Femur (tissue), 1 donor: ENCODE results near the gene PTGDR.

Experiments used
- DNase-seq: peaks from one replicate; pipeline ENCODE4 v3.0.0-alpha.2; 2017

Gene PTGDR

DNA sequence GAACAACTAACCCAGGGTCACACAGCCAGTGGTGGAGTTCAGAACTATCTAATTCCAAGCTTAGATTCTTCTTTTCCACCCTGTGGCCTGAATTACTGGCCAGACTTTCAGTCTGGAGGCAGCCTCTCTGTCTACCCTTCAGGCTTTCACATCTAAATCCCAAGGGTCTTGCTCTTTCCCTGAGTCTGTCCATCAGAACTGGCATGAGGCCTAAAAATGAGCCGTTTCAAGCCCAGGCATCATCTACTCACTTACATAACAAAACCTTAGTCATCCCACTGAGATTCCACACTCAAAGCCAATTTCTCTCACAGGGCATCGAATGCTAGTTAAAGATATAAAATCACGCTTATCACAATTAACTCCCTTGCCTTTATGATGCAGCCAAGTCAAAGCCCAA, 1.3 kb upstream of the PTGDR start:
- no peak for DNase-seq

DNA sequence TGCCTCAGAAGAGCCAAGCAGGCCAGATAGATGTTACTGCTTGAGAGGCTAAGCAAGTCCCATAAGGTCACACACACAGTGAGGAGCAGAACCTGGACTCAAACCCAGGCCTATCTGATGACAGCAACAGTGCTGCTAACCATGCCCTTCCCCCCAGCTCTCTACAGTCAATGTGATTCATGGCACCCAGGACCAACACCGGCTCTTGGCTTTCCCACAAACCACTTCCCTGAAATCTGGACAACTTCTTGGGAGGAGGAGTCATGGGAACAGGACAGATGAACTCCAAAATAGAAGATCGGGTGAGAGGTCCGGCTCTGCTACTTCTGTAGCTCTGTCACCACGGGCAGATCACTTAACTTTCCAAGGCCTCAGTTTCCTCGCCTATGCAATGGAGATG, 716 bp upstream of the PTGDR start:
- DNase-seq: no peak

DNA sequence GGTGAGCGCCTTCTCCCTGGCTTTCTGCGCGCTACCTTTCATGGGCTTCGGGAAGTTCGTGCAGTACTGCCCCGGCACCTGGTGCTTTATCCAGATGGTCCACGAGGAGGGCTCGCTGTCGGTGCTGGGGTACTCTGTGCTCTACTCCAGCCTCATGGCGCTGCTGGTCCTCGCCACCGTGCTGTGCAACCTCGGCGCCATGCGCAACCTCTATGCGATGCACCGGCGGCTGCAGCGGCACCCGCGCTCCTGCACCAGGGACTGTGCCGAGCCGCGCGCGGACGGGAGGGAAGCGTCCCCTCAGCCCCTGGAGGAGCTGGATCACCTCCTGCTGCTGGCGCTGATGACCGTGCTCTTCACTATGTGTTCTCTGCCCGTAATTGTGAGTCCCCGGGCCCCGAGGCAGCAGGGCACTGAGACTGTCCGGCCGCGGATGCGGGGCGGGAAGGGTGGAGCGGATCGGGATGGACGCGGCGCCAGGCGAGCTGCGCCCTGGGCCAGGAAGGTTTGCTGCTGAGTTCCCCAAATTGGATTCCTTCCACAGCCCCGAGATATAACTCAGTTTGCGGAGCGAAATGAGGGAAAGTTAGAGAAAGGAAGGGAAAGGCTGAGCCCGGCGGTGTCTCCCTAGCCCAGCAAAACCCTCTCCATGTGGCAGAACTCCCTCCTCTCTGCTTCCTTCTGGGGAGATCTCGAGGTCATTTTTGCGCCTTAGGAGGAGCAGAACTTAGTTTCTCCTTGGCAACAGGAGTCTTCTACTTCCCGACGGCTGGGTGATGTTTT, 972 bp downstream of the PTGDR start:
- DNase-seq: no peak

DNA sequence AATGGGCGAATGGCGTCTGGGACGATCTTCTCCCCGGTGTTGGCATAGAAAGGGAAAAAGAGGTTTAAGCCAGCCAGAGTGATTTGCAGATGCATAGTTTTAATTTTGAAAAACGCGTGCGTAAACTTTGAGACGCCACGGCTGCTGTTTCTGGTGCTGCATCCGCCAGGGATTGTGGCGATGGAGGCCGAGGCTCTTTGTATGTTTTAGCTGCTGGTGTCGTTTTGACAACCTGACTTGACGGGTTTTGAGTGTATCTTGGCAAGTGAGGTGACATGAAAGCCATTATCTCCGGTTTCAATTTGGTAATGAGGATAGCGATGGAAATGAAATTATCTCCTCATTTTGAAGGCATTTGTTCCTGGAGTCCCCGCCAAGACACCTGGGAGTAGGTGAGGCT, 1.6 kb downstream of the PTGDR start:
- DNase-seq: no peak

DNA sequence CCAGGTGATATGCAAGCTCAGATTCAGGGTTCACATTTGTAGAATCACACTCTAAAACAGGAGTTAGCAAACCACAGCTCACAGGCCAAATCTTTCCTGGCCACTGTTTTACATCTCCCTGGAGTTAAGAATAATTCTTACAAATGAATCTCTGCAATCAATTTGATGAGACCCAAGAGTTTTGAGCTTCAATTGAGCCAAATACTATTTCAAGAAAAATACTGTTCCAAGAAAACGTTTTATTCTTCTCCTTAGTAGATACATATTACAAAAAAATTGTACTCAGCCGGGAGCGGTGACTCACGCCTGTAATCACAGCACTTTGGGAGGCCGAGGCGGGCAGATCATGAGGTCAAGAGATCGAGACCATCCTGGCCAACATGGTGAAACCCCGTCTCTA, 2.5 kb downstream of the PTGDR start:
- no peak for DNase-seq

DNA sequence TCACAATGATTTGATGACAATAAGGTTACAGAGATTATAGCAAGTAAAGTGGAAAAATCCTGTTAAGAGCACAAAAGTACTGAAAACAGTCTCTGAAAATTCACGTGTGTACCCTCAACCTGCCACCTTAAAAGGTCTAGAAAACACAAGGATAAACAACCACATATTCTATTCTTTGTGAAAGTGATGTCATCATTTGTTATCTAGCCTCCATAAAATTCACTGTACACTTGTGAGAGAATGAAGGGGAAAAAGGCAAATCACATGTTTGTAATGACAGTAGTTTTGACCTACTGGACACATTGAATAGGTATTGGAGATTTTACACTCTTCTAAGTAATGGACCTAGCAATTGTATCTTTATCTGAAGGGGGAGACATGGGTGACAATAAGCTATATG, 4.0 kb downstream of the PTGDR start:
- DNase-seq: no peak

DNA sequence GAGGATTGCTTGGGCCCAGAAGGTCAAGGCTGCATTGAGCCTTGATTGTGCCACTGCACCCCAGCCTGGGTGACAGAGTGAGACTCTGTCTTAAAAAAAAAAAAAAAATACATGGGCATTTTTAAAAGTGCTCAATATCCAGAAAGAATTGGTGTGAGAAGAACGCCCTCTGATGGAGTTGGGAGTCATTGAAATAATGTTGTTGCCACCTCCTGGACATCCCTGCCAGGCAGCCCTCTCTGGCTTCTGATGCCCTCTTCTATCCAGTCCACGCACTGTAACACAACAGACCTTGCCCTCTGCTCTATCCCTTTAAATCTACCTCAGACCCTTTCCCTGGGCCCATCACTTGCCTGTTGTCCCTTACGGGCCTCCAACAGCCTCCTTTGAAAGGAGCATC, 4.9 kb downstream of the PTGDR start:
- DNase-seq: no peak

DNA sequence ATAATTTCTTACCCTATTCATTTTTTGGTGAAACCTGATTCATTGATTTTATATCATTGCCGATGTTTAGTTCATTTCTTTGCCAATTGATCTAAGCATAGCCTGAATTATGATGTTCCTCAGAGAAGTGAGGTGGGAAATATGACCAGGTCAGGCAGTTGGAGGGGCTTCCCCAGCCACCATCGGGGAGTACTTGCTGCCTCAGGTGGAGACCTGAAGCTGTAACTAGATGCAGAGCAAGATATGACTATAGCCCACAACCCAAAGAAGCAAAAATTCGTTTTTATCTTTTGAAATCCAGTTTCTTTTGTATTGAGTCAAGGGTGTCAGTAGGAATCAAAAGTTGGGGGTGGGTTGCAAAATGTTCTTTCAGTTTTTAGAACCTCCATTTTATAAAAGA, 7.9 kb downstream of the PTGDR start:
- no peak for DNase-seq

DNA sequence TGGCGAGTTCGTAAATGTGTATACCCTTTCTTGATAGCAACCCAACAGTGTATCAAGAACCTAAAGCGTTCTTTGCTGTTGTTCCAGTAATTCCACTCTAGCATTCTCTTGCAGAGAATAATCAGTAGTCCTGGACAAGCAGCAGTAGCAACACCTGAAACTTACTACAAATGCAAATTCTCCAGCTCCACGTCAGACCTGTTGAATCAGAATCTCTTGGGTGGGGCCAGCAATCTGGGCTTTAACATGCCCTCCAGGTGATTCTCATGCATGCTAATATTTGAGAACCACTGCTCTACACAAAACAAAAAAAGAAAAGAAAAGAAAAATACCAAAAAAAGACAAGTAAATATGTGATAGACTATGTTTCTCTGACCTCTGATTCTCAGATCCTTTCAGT, 10.1 kb downstream of the PTGDR start:
- no peak for DNase-seq

DNA sequence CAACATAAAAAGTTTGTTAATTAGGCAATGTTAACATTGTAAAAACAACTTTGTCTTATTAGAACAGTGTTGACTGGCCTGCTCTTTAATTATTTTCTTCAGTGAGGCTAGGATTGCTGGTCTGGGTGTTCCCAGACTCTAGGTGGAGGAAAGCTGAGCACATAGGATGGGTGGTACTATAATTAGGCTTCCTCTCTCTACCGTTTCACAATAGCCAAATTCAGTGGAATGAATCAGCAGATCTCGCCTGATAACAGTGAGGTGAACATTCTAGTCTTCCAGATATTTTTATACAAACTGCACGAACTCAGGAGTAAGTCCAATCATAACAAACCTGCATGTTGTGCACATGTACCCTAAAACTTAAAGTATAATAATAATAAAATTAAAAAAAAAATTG, 11.9 kb downstream of the PTGDR start:
- no peak for DNase-seq

DNA sequence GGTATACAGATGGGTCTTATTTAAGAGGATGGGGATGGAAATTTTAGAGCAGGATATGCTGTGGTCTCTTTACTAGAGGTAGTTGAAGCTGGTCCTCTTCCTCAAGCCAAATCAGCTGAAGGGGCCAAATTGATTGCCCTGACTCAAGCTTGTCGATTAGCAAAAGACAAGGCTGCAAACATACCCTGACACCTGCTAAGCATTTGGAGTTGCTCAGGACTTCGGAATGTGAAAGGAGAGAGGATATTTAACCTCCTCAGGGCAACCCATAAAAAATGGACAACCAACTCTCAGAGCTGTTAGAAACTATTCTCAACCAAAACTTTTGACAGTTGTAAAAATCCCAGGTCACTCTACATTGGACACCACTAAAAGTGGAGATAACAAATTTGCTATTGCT, 15.6 kb downstream of the PTGDR start:
- no peak for DNase-seq

DNA sequence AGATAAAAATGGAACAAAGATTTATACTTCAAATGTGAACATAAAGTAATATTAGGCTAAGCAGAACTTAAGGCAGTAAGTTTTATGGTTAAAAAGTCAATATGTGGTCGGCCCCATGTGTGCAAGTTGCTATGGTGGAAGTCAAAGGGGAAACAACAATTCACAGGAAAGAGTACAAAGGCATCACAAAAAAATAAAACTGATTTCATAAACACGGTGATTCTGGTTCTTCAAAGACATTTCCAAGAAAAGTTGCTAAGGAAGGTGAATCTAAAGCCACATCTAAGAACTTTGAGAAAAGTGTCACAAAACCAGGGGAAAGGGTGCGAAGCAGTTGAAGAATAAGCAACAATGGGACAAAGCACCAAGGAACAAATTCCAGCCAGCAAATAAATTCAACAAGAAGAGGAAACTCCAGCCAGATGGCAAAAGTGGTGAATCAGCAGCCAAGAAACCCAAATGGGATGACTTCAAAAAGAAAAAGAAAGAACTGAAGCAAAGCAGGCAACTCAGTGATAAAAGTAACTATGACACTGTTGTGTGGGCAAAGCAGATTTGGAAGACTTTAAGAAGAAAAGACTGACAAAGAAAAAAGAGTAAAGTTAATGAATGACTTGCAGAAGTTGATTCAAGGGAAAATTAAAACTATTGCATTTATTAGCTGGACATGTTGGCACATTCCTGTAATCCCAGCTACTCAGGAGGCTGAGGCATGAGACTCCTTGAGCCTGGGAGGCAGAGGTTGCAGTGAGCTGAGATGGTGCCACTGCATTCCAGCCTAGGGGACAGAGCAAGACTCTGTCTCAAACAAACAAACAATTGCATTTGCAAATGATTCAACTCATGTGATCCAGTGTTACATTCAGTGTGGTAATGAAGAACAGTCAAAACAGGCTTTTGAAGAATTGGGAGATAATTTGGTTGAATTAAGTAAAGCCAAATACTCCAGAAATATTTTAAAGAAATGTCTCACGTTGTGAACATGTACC, 19.5 kb downstream of the PTGDR start:
- DNase-seq: no peak

DNA sequence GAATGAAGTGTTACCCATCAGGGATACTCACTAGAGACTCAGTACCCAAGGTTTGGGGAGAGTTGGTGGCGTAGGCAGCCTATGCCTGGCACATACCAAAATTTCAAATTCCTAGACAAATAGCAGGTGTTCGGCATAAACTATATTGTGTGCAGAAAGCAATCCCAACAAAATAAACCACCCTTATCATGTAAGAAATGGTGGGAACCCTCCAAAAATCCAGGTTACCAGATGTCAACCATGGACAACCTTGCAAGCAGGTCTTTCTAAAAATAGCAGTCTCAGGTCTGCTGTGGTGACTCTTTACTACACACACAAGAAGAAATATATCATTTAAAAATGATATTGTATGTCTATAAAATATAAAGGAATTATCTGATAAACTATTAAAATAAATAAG, 28.9 kb downstream of the PTGDR start:
- no peak for DNase-seq

DNA sequence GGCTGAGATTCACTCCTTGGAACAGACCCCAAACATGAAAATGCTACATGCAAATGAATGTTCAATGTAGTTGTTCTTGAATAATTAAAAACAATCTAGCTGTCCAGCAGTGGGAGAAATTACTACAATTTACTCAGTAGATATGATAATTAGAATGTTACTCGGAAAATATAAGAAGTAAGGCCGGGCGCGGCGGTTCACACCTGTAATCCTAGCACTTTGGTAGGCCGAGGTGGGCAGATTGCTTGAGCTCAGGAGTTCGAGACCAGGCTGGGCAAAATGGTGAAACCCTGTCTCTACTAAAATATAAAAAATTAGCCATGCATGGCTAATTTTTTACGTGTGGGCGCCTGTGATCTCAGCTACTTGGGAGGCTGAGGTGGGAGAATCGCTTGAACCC, 31.3 kb downstream of the PTGDR start:
- DNase-seq: no peak

DNA sequence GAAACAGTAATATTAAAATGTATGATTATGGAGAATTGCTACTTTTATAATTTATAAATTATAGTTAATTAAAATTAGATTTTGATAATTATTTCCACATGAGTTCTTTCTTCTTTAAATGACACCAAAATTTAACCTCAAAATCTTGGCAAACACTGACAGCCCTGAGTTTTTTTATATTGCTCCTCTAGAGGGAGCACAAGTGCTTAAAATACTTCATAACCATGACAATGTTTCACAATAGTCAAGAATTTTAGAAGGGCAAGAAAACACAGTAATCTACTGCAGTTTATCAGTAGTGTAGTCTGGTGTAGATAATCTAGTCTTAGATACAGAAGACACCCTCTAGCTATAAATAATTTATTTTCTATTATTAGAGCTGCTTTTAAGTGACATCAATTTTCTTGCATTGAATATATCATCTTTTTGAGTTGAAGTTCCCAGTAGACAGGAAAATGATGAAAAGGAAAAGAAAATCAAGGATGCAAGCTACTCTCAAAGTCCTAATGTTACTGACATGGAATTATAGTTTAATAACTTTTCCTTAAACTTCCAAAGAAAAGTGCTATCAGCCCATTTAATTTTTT, 32.3 kb downstream of the PTGDR start:
- DNase-seq: no peak

DNA sequence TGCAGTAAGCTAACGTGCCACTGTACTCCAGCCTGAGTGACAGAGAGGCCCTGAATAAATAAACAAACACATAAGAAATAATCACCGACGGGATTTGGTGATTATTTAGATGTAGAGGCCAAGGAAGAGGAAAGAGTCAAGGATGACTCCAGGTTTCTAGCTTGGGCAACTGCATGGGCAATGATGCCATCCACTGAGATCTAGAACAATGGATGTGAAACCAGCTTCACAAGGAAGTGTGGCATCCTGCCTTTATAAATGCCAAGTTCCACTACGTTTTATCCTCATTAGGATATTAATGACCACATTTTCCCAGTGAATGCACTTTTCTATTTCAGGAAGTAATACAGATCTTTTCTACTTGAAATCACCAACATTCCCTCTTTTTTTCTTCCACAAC, 35.7 kb downstream of the PTGDR start:
- no peak for DNase-seq

DNA sequence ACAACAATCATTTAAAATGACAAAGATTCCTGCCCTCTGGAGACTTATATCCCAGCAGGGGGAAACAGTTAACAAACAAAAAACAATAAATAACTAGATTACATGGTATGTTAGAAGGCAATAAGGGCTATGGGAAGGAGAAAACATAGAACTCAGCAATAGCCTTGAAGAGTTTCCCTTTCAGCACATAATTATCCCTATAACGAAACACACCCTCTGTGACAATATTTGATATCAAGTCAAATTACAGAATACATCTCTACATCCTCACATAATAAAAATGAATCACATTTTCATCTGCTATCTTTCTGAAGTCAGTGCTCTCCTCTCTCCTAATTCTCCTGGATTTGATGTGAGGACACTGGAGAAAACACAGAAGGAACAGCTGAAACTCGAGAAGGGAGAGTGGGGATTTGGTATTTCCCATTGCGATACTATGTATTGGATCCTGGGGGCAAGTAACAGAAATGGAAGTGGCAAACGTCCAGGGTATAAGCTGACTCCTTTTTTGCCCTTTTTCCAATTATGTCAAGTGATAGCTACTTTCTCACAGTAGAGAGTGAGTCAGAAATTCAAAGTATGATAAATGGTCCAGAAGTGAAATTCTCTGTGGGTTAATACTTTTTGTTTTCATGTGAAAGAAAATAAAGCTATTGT, 36.9 kb downstream of the PTGDR start:
- no peak for DNase-seq

DNA sequence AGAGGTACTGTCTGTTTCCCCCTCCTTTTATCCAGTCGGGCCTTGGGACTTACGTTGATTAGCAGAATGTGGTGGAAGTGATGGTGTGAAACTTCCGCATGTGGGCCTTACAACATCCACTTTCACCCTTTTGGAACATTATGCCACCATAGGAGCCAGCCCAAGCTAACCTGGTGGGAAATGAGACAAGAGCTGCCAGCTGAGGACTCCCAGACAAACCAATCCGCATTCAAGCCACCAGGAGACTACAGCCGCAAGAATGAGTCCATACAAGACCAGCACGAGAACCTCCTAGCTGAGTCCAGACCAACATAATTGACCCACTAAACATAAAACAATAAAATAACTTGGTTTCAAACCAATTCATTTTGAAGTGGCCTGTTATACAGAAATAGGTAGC, 37.5 kb downstream of the PTGDR start:
- DNase-seq: no peak

DNA sequence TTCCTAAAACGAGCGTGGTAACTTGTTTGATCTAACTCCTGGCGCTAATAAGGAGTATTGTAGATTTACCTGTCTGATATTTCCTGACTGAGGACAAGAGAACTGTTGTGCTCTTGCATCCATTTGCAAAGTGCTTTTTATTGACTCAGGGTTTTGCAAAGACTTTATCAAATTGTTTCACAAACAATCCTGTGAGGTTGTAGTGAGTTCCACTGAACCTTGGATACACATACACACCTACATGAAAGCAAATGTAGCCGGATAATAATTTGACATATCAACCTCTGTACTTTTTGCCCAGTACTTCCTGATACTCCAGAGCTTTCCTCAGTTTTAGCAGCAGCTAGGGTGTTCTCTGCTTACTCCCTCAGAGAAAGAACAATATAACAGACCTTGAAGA, 39.9 kb downstream of the PTGDR start:
- no peak for DNase-seq

DNA sequence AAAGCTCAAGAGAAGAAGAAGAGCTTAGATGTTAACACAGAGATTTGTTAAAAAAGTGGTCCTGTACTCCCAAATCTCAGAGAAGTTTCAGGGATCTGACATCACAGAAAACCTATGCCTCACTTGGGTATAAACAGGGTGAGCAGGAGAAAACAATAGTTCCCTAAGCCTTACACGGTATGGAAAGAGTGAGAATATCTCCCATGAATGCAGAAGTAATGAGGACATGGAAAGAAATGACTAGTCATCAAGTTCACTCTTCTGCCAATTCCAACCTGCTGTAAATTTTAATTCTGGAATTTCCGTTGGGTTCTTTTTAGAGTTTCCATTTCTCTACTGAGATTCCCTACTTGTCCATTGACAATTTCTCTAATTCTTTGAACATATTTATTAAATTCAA, 40.4 kb downstream of the PTGDR start:
- DNase-seq: no peak

DNA sequence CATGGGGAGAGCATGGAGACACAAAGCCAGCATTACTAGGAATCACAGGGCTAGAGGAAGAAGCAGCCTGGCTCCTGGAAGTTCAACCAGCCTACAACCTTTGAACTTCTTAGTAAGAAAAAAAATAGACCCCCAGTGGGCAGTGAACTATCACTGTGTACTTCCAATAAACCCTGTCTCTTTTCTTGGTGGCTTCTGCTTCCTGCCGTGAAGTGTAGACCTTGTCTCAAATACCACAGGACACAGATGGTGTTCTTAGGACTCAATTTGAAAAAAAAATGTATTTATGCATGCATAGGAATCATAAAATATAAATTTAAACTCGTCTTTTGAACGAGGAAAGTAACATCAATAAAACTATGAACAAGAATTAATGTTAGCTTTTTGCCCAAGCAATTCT, 43.0 kb downstream of the PTGDR start:
- no peak for DNase-seq

DNA sequence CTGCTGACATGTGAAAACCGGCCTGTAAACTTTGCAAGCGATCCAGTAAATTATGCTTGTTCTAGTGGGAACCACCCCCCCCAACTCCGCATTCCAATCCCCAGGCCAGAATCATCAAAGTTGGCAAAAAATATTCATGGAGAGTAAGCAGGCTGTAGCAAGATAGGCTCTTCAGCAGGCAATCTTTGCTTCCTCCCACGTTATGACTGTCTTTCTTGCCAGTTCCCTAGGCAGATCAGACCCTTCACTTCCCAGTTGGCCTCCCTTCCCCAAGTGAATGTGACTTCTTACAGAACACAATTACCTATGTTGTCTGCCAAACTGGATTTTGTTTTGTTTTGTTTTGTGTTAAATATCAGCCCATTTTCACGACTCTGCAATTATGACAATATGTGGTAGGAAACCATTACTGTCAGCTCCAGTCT, 45.4 kb downstream of the PTGDR start:
- peak; percentile 43 for DNase-seq

DNA sequence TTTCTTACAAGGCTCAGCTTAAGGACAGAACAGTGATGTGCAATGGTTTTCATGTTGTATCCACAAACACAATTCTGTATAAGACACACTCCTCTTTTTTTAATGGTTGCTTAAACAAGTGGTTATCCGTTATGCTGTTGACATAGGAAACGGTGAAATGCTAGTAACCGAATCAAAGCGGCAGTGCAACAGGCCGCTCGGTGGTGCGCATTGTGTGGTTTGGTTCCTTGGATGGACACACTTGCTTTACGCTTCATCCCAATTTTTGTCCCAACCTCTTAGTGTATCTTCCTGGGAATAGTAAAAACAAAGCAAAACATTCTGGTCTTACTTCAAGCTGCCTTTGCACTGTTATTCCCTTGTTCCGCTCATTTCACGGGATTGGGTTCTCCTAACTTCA, 46.0 kb downstream of the PTGDR start:
- DNase-seq: peak; percentile 42
